ENCODE measurements around the gene DNAJC3. TPM values are rescaled to one million over a fixed set of nuclear protein-coding genes. Genes with fewer than 3 reads are reported as not detected.
A peak's percentile ranks its signal among the peaks of the same experiment; 100 is the strongest.

Gene DNAJC3
- total and polyA plus RNA-seq, 2 of the 13 experiments (the other 11 are each of a cell fraction or from before 2014, with no cell fraction given), result 10.4 to 48.2 TPM

- TF ChIP-seq, protein P1, sequence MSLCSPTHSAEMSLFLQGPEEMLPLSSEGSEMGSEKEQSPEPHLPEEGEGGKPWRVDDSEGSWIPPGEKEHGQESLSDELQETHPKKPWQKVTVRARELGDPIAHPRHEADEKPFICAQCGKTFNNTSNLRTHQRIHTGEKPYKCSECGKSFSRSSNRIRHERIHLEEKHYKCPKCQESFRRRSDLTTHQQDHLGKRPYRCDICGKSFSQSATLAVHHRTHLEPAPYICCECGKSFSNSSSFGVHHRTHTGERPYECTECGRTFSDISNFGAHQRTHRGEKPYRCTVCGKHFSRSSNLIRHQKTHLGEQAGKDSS (CRISPR knock-in tag; IDR thresholded peaks at IDR 0.05; ENCODE audit: borderline replicate concordance, low read depth), result peak; percentile 80; the same call in 1 of the 2 replicates
- TF ChIP-seq, protein P2, sequence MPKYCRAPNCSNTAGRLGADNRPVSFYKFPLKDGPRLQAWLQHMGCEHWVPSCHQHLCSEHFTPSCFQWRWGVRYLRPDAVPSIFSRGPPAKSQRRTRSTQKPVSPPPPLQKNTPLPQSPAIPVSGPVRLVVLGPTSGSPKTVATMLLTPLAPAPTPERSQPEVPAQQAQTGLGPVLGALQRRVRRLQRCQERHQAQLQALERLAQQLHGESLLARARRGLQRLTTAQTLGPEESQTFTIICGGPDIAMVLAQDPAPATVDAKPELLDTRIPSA (CRISPR knock-in tag; IDR thresholded peaks at IDR 0.05; ENCODE audit: borderline replicate concordance), result no peak
- 0 out of 2 replicates have a peak, but pooled peaks have one; percentile 31 for TF ChIP-seq KLF13 (CRISPR knock-in tag; IDR thresholded peaks at IDR 0.05)
- no peak for TF ChIP-seq NR3C1 (CRISPR knock-in tag; IDR thresholded peaks at IDR 0.05)
- TF ChIP-seq ZMYM3 (CRISPR knock-in tag; IDR thresholded peaks at IDR 0.05), result 0 out of 2 replicates have a peak, but pooled peaks have one; percentile 24
- TF ChIP-seq ZNF232 (CRISPR knock-in tag; IDR thresholded peaks at IDR 0.05; ENCODE audit: borderline replicate concordance), result no peak
- no peak for TF ChIP-seq ELF1 (CRISPR knock-in tag; IDR thresholded peaks at IDR 0.05)
- TF ChIP-seq ZNF530 (CRISPR knock-in tag; IDR thresholded peaks at IDR 0.05; ENCODE audit: low read depth), result 0 out of 2 replicates have a peak, but pooled peaks have one; percentile 16
- peak; percentile 46; the same call in 1 of the 2 replicates for TF ChIP-seq BORCS8-MEF2B (CRISPR knock-in tag; IDR thresholded peaks at IDR 0.05)
- TF ChIP-seq ZNF326 (CRISPR knock-in tag; IDR thresholded peaks at IDR 0.05; ENCODE audit: borderline replicate concordance), result no peak
- TF ChIP-seq ZBTB4 (CRISPR knock-in tag; IDR thresholded peaks at IDR 0.05; ENCODE audit: borderline replicate concordance), result no peak
- TF ChIP-seq, protein P3, sequence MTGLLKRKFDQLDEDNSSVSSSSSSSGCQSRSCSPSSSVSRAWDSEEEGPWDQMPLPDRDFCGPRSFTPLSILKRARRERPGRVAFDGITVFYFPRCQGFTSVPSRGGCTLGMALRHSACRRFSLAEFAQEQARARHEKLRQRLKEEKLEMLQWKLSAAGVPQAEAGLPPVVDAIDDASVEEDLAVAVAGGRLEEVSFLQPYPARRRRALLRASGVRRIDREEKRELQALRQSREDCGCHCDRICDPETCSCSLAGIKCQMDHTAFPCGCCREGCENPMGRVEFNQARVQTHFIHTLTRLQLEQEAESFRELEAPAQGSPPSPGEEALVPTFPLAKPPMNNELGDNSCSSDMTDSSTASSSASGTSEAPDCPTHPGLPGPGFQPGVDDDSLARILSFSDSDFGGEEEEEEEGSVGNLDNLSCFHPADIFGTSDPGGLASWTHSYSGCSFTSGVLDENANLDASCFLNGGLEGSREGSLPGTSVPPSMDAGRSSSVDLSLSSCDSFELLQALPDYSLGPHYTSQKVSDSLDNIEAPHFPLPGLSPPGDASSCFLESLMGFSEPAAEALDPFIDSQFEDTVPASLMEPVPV (CRISPR knock-in tag; IDR thresholded peaks at IDR 0.05), result peak; percentile 48; the same call in 1 of the 2 replicates
- no peak for TF ChIP-seq ZNF253 (CRISPR knock-in tag; IDR thresholded peaks at IDR 0.05; ENCODE audit: borderline replicate concordance)
- no peak for TF ChIP-seq ZNF567 (CRISPR knock-in tag; IDR thresholded peaks at IDR 0.05; ENCODE audit: borderline replicate concordance)
- no peak for TF ChIP-seq PLRG1 (conservative IDR thresholded peaks at IDR 0.05)
- peak; percentile 58 for TF ChIP-seq ASH2L (IDR thresholded peaks at IDR 0.05; ENCODE audit: insufficient read length, low read depth, low read length)
- no peak for TF ChIP-seq NR1H2 (CRISPR knock-in tag; IDR thresholded peaks at IDR 0.05; ENCODE audit: borderline replicate concordance, low read depth)
- peak; percentile 31; the same call in 1 of the 2 replicates for TF ChIP-seq ZFP91 (CRISPR knock-in tag; IDR thresholded peaks at IDR 0.05; ENCODE audit: borderline replicate concordance)
Observed at GRCh38 chr13:95643936-95644598, 32.9 kb upstream of the DNAJC3 start (continued).
